Neuron (in vitro differentiated cells): Measurements from ENCODE around the gene TAS2R10.

Experiments
- H2AFZ ChIP-seq: one replicate; pipeline ENCODE4 v1.6.1; 2013; ENCODE audit warnings: low read depth, mild to moderate bottlenecking, inconsistent platforms, low read length, moderate library complexity
- H3K27me3 ChIP-seq: one replicate; pipeline ENCODE4 v1.6.1; 2013; ENCODE audit warnings: low read length; ENCODE audit not compliant: insufficient read depth
- H3K36me3 ChIP-seq: one replicate; pipeline ENCODE4 v1.6.1; 2013; ENCODE audit warnings: low read length; ENCODE audit not compliant: insufficient read depth
- H3K4me1 ChIP-seq: one replicate; pipeline ENCODE4 v1.6.1; 2013; ENCODE audit warnings: low read length; ENCODE audit not compliant: insufficient read depth
- H3K4me3 ChIP-seq: 2 replicates; pipeline ENCODE4 v1.5.1; 2013; ENCODE audit warnings: mild to moderate bottlenecking, low read length, moderate library complexity
- H3K9me3 ChIP-seq: one replicate; pipeline ENCODE4 v1.6.1; 2013; ENCODE audit warnings: low read length

The TAS2R10 gene, protein sequence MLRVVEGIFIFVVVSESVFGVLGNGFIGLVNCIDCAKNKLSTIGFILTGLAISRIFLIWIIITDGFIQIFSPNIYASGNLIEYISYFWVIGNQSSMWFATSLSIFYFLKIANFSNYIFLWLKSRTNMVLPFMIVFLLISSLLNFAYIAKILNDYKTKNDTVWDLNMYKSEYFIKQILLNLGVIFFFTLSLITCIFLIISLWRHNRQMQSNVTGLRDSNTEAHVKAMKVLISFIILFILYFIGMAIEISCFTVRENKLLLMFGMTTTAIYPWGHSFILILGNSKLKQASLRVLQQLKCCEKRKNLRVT

DNA sequence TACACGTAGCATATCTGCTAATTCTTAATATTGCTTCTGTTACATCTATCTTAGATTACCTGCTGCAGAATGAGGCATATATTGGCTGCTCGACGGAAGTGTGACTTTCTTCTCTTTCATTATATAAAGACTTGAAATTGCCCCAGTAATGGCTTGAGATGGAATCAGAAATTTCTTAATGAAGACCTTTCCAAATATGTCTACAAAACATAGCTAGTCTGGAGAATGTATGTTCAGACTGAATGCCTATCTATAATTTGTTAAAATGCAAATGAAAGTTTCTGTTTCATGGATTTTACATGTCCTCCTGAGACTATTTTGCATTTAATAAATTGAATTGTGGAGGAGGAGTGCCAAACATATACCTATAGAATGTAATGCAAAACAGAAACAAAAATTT lies at the start of gene TAS2R10:
Gene TAS2R10 (minus strand): TSS at position 101 of the 400 bp plus-strand sequence. CDS start 89 bp downstream, at position 12.
- Histone ChIP-seq H3K4me3 (no peak within 1 kb of the TSS), H2AFZ (no peak within 1 kb of the TSS), H3K36me3 (no peaks in the 10 kb centered on the region), H3K9me3 (no peaks in the 10 kb centered on the region), H3K4me1 (no peaks in the 10 kb centered on the region), H3K27me3 (no peaks in the 10 kb centered on the region)

DNA sequence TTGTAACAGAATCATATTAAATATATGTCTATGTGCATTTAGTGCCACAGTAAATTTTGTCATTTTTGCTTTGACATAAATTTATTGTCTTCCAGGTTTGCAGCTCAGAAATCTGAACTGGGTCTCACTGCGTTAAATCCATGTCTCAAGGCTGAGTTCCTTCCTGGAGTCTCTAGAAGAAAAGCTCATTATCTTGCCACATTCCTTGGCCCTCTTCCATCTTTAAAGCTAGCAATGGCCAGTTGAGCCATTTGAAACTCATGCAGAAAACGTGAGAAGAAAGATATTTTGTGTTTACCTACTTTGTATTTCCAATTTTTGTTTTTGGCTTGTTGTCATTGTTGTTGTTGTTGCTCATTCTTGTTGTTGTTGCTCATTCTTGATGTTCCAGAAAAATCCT lies 47.2 kb upstream of the TAS2R10 start:
- Histone ChIP-seq H3K4me3 (no peak overlapping the region), H3K4me1 (no peaks in the 10 kb centered on the region), H3K9me3 (no peaks in the 10 kb centered on the region), H3K27me3 (no peaks in the 10 kb centered on the region), H3K36me3 (peaks cover 10% of the 10 kb centered on the region), H2AFZ (no peak overlapping the region)

DNA sequence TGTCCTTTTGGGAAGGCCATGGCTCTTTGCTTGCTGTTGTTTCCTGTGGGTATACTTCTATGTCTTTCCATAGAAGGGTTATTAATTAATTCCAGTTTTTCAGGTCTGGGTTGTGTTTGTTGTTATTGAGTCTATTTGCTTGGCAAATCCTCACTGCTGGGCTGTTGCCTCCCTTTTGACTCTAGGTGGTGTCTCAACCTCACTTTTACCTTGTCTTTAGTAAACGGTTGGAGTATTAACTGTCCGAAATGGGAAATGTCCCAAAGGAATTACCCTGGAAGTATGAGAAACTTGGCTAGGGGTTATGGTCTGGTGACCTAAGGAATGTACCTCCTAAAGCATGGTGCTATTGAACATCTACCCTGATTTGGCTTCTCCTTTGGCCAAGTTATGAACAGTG lies 41.2 kb upstream of the TAS2R10 start:
- Histone ChIP-seq H3K4me3 (no peak overlapping the region), H2AFZ (no peak overlapping the region), H3K9me3 (no peaks in the 10 kb centered on the region), H3K36me3 (no peaks in the 10 kb centered on the region), H3K27me3 (no peaks in the 10 kb centered on the region), H3K4me1 (no peaks in the 10 kb centered on the region)

DNA sequence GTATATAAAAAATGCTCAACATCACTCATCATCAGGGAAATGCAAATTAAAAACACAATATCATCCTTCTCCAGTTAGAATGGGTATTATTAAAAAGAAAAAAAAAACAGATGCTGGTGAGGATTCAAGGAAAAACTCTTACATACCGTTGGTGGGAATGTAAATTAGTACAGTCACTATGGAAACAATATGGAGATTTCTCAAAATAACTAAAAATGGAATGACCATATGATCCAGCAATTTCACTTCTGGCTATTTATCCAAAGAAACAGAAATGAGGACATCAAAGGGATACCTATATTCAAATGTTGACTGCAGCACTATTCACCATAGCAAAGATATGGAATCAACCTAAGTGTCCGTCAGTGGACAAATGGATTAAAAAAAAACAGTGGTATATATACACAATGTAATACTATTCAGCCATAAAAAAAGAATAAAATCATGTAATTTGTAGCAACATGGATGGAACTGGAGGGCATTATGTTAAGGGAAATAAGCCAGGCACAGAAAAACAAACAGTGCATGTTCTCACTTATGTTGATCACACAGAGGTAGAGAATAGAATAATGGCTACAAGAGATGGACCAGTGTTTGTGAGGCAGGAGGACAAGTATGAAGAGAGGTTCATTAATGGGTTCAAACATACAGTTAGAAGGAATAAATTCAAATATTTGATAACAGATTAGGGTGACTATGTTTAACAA lies 37.5 kb upstream of the TAS2R10 start:
- Histone ChIP-seq H3K36me3 (no peaks in the 10 kb centered on the region), H2AFZ (no peak overlapping the region), H3K4me3 (no peak overlapping the region), H3K9me3 (peaks cover 8% of the 10 kb centered on the region), H3K4me1 (no peaks in the 10 kb centered on the region), H3K27me3 (no peaks in the 10 kb centered on the region)

DNA sequence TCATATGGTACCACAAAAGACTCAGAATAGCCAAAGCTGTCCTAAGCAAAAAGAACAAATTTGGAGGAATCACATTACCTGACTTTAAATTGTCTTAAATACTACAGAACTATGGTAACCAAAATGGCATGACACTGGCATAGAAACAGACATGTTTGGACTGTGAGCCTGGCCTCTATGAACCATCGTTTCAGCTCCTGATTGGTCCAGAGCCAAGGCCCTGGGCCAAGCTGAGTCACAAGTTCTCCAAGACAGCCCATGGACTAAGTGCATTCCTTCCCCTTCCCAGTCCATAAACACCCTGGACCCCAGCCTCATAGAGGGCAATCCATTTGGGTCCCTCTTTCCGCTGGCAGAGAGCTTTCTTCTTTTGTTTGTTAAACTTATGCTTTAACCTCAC lies 35.2 kb upstream of the TAS2R10 start:
- H3K36me3 ChIP-seq = no peaks in the 10 kb centered on the region
- peaks cover 21% of the 10 kb centered on the region for H3K9me3 ChIP-seq
- no peaks in the 10 kb centered on the region for H3K27me3 ChIP-seq
- H3K4me1 ChIP-seq = no peaks in the 10 kb centered on the region
- no peak overlapping the region for H2AFZ ChIP-seq
- no peak overlapping the region for H3K4me3 ChIP-seq

DNA sequence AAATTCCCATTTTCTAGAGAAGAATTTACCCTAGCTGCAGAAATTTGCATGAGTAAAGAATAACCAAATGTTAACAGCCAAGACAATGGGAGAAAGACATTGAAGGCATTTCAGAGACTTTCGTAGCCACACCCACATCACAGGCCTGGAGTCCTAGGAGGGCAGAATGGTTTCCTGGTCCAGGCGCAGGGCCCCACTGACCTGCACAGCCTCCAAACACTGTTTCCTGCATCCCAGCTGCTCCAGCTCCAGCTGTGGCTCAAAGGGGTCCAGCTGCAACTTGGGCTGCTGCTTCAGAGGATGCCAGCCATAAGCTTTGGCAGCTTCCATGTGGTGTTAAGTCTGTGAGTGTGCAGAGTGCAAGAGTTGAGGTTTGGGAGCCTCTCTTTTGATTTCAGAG lies 29.6 kb upstream of the TAS2R10 start:
- no peaks in the 10 kb centered on the region for H3K4me1 ChIP-seq
- H3K4me3 ChIP-seq = no peak overlapping the region
- peaks cover 25% of the 10 kb centered on the region for H3K9me3 ChIP-seq
- H2AFZ ChIP-seq = no peak overlapping the region
- no peaks in the 10 kb centered on the region for H3K36me3 ChIP-seq
- no peaks in the 10 kb centered on the region for H3K27me3 ChIP-seq

DNA sequence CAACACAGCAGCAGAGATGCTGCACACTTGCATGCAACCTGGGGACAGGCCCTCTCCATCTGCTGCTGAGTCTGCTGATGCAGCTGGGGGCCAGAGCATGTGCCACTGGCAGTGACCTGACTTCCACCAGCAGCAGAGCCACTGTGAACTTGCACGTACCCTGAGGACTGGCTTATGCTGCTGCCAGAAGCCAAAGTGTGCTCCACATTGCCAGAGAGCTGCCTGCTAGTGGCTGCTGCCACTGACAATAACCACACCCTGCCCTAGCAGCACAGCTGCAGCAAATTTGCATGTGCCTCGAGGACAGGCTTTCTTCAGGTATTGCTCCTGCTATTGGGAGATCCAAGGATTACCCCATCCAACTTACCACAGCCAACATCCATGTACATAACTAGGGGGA lies 27.6 kb upstream of the TAS2R10 start:
- no peak overlapping the region for H2AFZ ChIP-seq
- H3K27me3 ChIP-seq = no peaks in the 10 kb centered on the region
- no peaks in the 10 kb centered on the region for H3K4me1 ChIP-seq
- peaks cover 22% of the 10 kb centered on the region for H3K9me3 ChIP-seq
- H3K36me3 ChIP-seq = no peaks in the 10 kb centered on the region
- H3K4me3 ChIP-seq = no peak overlapping the region

DNA sequence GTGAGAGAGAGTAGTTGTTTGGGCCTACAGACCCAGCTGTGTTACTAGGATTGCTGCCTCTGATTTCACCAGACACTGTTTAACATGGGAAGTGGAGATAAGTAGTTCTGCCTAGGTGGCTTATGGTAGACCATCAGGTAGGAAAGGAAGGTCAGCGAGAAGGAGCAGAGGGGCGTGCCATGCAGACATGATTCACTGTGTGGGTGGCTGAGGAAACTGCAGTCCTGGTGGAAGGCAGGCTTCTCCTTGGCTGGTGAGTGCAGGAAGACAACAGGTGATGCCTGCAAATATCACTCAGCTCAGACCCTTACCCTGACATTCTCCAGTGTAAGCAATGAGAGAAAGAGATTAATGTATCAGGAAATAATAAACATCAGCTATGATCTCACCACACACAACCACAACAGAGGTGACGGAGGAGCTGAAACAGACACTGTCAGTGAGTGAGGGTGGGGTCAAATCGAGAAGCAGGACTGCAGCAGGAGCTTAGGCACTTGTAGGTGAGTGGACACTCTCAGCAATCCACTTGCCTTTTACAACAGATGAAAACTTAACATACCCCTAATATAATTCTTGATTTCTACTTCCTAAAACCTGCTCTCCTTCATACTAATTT lies 25.2 kb upstream of the TAS2R10 start:
- H3K27me3 ChIP-seq = no peaks in the 10 kb centered on the region
- no peak overlapping the region for H2AFZ ChIP-seq
- peaks cover 12% of the 10 kb centered on the region for H3K9me3 ChIP-seq
- H3K4me3 ChIP-seq = no peak overlapping the region
- H3K4me1 ChIP-seq = no peaks in the 10 kb centered on the region
- H3K36me3 ChIP-seq = peaks cover 7% of the 10 kb centered on the region

DNA sequence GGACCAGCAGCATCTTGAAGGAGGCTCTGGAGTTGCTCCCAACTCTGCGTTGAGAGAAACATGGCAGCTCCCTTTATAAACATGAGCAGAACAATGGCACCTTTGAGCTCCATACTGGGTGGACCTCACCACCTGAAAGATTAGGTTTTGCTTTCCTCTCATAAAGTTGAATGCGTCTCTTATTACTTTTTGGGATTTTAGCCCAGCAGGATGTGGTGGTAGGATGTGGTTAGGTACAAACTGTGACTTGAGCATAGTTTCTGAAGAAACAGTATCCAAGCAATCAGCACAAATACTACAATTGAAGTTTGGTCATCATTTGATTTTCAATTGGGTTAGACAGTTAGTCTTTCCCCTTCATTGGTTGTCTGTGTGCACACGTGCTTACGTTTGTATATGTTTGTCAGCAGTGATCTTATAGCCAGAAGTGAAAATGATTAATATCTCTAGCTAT lies 23.3 kb upstream of the TAS2R10 start, which contains the start of gene PRR4:
Gene PRR4 (minus strand): TSS at position 51 of the 454 bp plus-strand sequence. CDS start 38 bp downstream, at position 13.
- H3K27me3 ChIP-seq = no peaks in the 10 kb centered on the region
- H3K36me3 ChIP-seq = peaks cover 7% of the 10 kb centered on the region
- H2AFZ ChIP-seq = no peak within 1 kb of the TSS
- no peaks in the 10 kb centered on the region for H3K4me1 ChIP-seq
- no peak within 1 kb of the TSS for H3K4me3 ChIP-seq
- peaks cover 5% of the 10 kb centered on the region for H3K9me3 ChIP-seq

DNA sequence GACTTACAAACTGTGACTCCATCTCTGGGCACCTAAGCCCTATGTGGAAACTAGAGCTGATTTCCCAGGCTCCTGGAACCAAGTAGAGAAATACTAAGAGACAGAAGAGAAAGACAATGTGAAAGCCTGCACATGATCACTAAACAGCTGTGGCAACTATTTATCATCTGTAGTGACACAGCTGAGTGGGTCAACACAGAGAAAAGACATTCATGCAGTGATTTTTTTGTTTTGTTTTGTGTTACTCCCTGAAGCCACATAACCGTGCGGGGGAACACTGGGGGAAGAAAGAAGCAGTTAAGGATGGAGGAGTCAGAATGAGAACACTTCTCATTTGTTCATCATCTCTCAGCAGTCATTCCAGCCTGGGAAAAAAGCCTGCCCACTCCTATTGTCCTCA lies 21.6 kb upstream of the TAS2R10 start:
- Histone ChIP-seq H2AFZ (no peak overlapping the region), H3K4me3 (no peak overlapping the region)

DNA sequence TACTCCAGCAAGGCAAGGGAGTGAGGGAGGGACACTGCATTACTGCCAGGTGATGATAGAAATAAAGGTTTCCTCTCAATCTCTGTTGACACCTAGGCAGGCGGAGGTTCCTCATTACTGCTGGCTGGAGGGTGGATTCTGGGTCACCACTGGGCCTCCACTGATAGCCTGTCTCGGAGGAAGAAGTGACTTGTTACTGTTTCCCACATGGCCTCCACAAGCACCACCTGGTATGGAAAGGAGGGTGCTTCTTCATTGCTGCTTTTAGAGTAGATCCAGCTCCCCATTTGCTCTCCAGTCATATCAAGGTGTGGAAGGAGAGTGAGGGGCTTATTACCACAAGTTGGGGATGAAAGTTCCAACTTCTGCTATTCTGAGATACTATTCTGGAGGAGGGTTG lies 16.7 kb upstream of the TAS2R10 start:
- Histone ChIP-seq H3K4me3 (no peak overlapping the region), H3K4me1 (no peaks in the 10 kb centered on the region), H2AFZ (no peak overlapping the region), H3K9me3 (peaks cover 7% of the 10 kb centered on the region), H3K27me3 (no peaks in the 10 kb centered on the region), H3K36me3 (peaks cover 12% of the 10 kb centered on the region)

More for the DNA sequence above, 21.6 kb upstream of the TAS2R10 start:
- H3K27me3 ChIP-seq = no peaks in the 10 kb centered on the region
- H3K4me1 ChIP-seq = no peaks in the 10 kb centered on the region
- peaks cover 7% of the 10 kb centered on the region for H3K9me3 ChIP-seq
- H3K36me3 ChIP-seq = peaks cover 9% of the 10 kb centered on the region

DNA sequence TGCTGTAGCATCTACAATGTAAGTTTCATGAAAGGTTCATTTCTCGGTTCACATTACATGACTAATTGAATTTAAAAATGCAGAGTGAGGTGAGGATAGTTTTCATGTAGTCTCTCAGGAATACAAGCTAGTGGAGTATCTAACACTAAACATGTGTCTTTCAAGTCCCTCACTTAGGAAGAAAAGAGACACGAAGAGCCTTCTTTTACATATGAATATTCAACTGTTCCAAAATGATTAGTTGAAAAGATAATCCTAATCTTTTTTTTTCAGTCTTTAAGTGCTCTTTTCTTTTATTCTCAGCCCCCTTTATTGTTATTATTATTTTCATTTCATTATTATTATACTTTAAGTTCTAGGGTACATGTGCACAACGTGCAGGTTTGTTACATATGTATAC lies 12.3 kb upstream of the TAS2R10 start:
- H3K27me3 ChIP-seq = no peaks in the 10 kb centered on the region
- peaks cover 9% of the 10 kb centered on the region for H3K9me3 ChIP-seq
- H3K4me1 ChIP-seq = no peaks in the 10 kb centered on the region
- no peak overlapping the region for H3K4me3 ChIP-seq
- no peak overlapping the region for H2AFZ ChIP-seq
- H3K36me3 ChIP-seq = peaks cover 5% of the 10 kb centered on the region

DNA sequence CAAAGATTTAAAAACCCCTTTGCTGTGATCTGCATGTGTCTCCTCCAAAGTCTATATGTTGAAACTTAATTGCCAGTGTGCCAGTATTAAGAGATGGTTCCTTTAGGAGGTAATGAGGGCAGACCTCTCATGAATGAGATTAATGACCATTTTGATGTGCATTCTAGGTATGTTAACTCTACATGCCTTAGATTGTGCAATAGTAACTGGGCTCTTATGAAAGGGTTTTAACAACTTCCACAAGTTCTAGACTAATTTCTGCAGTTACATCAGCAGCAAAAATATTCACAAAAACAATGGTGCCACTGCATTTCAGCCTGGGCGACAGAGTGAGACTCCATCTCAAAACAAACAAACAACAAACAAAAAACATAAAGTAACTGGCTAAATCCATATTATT lies 3.8 kb upstream of the TAS2R10 start:
- H3K4me1 ChIP-seq = no peaks in the 10 kb centered on the region
- H3K27me3 ChIP-seq = no peaks in the 10 kb centered on the region
- H3K36me3 ChIP-seq = no peaks in the 10 kb centered on the region
- H3K4me3 ChIP-seq = no peak overlapping the region
- H2AFZ ChIP-seq = no peak overlapping the region
- no peaks in the 10 kb centered on the region for H3K9me3 ChIP-seq
